ENCODE measurements around the gene PRDM12. TPM values are rescaled to one million over a fixed set of nuclear protein-coding genes. Genes with fewer than 3 reads are reported as not detected.
A peak's percentile ranks its signal among the peaks of the same experiment; 100 is the strongest.

Gene PRDM12
- total and polyA plus RNA-seq, 2 experiments from 2014 or later, result 0.11 TPM; not detected in 1

- TF ChIP-seq REST (IDR thresholded peaks at IDR 0.05; ENCODE audit: unreplicated experiment) (no peak), NANOG (IDR thresholded peaks at IDR 0.05; ENCODE audit: borderline replicate concordance) (no peak), CTCF (conservative IDR thresholded peaks at IDR 0.05; ENCODE audit: low read depth in 2 of 2) (no peak), ZNF331 (CRISPR knock-in tag; IDR thresholded peaks at IDR 0.05; ENCODE audit: low read depth) (no peak)
Observed at GRCh38 chr9:130718562-130718961, 54.2 kb downstream of the PRDM12 start (continued).

- Mint-ChIP-seq H3K9me3 (no peaks in the 10 kb centered on the region), H3K27ac (no peak overlapping the region), H3K36me3 (ENCODE audit: low read depth) (no peaks in the 10 kb centered on the region), H3K4me1 (no peaks in the 10 kb centered on the region; the same call in 2 of the 3 replicates), H3K4me3 (no peak overlapping the region), H3K27me3 (ENCODE audit: insufficient read depth, low read depth, poor library complexity) (no peaks in the 10 kb centered on the region)
- Histone ChIP-seq H3K4me3 (no peak overlapping the region), H3K79me2 (replicated peaks; ENCODE audit: insufficient read depth) (peaks cover 86% of the 10 kb centered on the region), H3K4me1 (ENCODE audit: insufficient read depth) (0 out of 2 replicates have a peak, but pooled peaks cover 4% of the 10 kb centered on the region), H3K27ac (ENCODE audit: low read depth) (no peak overlapping the region), H4K20me1 (replicated peaks; ENCODE audit: insufficient read depth) (peaks cover 17% of the 10 kb centered on the region), H3K36me3 (ENCODE audit: insufficient read depth) (no peaks in the 10 kb centered on the region), H3F3A (replicated peaks; ENCODE audit: low read depth) (no peaks in the 10 kb centered on the region), H3K4me2 (no peak overlapping the region), H3K27me3 (ENCODE audit: insufficient read depth) (no peaks in the 10 kb centered on the region), H3K9me2 (ENCODE audit: insufficient read depth) (no peaks in the 10 kb centered on the region), H2AFZ (no peak overlapping the region)
- no peak for DNase-seq (ENCODE audit: low spot score)
- no peak for ATAC-seq
- TF ChIP-seq ZNF114 (CRISPR knock-in tag; IDR thresholded peaks at IDR 0.05) (no peak), ZNF331 (CRISPR knock-in tag; IDR thresholded peaks at IDR 0.05; ENCODE audit: low read depth) (no peak)
Observed at GRCh38 chr9:130720762-130721161, 56.4 kb downstream of the PRDM12 start.

- Histone ChIP-seq H4K20me1 (replicated peaks; ENCODE audit: insufficient read depth) (peaks cover 7% of the 10 kb centered on the region), H3K9me2 (ENCODE audit: insufficient read depth) (no peaks in the 10 kb centered on the region), H3K79me2 (replicated peaks; ENCODE audit: insufficient read depth) (peaks cover 85% of the 10 kb centered on the region), H3F3A (replicated peaks; ENCODE audit: low read depth) (no peaks in the 10 kb centered on the region), H3K27me3 (ENCODE audit: insufficient read depth) (no peaks in the 10 kb centered on the region), H3K4me2 (no peak overlapping the region), H3K4me1 (ENCODE audit: insufficient read depth) (peaks cover 13% of the 10 kb centered on the region; the same call in 1 of the 2 replicates), H2AFZ (no peak overlapping the region), H3K4me3 (no peak overlapping the region), H3K36me3 (ENCODE audit: insufficient read depth) (no peaks in the 10 kb centered on the region), H3K27ac (ENCODE audit: low read depth) (peak overlapping the region; percentile 46; the same call in 1 of the 2 replicates)
- no peak overlapping the region for H3K27ac Mint-ChIP-seq
- TF ChIP-seq ETS1 (IDR thresholded peaks at IDR 0.05) (no peak), CTCF (conservative IDR thresholded peaks at IDR 0.05; ENCODE audit: low read depth in 2 of 2) (no peak)
- peaks cover 14% of the 10 kb centered on the region for H3K4me1 Mint-ChIP-seq
- DNase-seq (ENCODE audit: low spot score), result no peak
- H3K9me3 Mint-ChIP-seq, result peaks cover 4% of the 10 kb centered on the region
- H3K36me3 Mint-ChIP-seq (ENCODE audit: low read depth), result peaks cover 9% of the 10 kb centered on the region; the same call in 2 of the 3 replicates
- no peak for ATAC-seq
- H3K4me3 Mint-ChIP-seq, result no peak overlapping the region
- no peaks in the 10 kb centered on the region for H3K27me3 Mint-ChIP-seq (ENCODE audit: insufficient read depth, low read depth, poor library complexity)
Observed at GRCh38 chr9:130728721-130729120, 64.3 kb downstream of the PRDM12 start.

Data from GM23338 (cell line).